Measurements from ENCODE around the gene UBE2QL1. TPM values are rescaled to one million over a fixed set of nuclear protein-coding genes. Genes with fewer than 3 reads are reported as not detected.

The UBE2QL1 gene
- total RNA-seq, 1 donor from 2014 or later, result 2.7 TPM

- no peak for DNase-seq (ENCODE audit: low read depth, low spot score)
- Mint-ChIP-seq H3K36me3 (ENCODE audit: low read depth) (no peaks in the 10 kb centered on the region), H3K4me1 (no peaks in the 10 kb centered on the region), H3K27me3 (ENCODE audit: low read depth) (peaks cover 73% of the 10 kb centered on the region), H3K4me3 (no peak overlapping the region), H3K9me3 (peaks cover 4% of the 10 kb centered on the region), H3K27ac (ENCODE audit: unreplicated experiment) (no peak overlapping the region)
- no peak for TF ChIP-seq CTCF (conservative IDR thresholded peaks at IDR 0.05)
Measured at GRCh38 chr5:6436715-6437331, 11.8 kb upstream of the UBE2QL1 start.

- Mint-ChIP-seq H3K27me3 (ENCODE audit: low read depth) (peaks cover 72% of the 10 kb centered on the region), H3K36me3 (ENCODE audit: low read depth) (no peaks in the 10 kb centered on the region), H3K4me3 (no peak overlapping the region), H3K9me3 (peaks cover 5% of the 10 kb centered on the region), H3K4me1 (no peaks in the 10 kb centered on the region), H3K27ac (ENCODE audit: unreplicated experiment) (no peak overlapping the region)
- no peak for TF ChIP-seq CTCF (conservative IDR thresholded peaks at IDR 0.05)
- no peak for DNase-seq (ENCODE audit: low read depth, low spot score)
Measured at GRCh38 chr5:6439588-6440550, 8.8 kb upstream of the UBE2QL1 start.

- Mint-ChIP-seq H3K4me1 (no peaks in the 10 kb centered on the region), H3K4me3 (no peak overlapping the region), H3K36me3 (ENCODE audit: low read depth) (no peaks in the 10 kb centered on the region), H3K9me3 (peaks cover 5% of the 10 kb centered on the region), H3K27ac (ENCODE audit: unreplicated experiment) (no peak overlapping the region), H3K27me3 (ENCODE audit: low read depth) (peaks cover 61% of the 10 kb centered on the region)
- no peak for TF ChIP-seq CTCF (conservative IDR thresholded peaks at IDR 0.05)
- DNase-seq (ENCODE audit: low read depth, low spot score), result no peak
Measured at GRCh38 chr5:6442333-6442732, 6.3 kb upstream of the UBE2QL1 start.

- H3K4me1 Mint-ChIP-seq, result no peaks in the 10 kb centered on the region
- H3K27ac Mint-ChIP-seq (ENCODE audit: unreplicated experiment), result no peak overlapping the region
- peaks cover 5% of the 10 kb centered on the region for H3K9me3 Mint-ChIP-seq
- H3K4me3 Mint-ChIP-seq, result no peak overlapping the region
- no peak for DNase-seq (ENCODE audit: low read depth, low spot score)
- peaks cover 55% of the 10 kb centered on the region for H3K27me3 Mint-ChIP-seq (ENCODE audit: low read depth)
- TF ChIP-seq CTCF (conservative IDR thresholded peaks at IDR 0.05), result no peak
- no peaks in the 10 kb centered on the region for H3K36me3 Mint-ChIP-seq (ENCODE audit: low read depth)
Measured at GRCh38 chr5:6443326-6443725, 5.3 kb upstream of the UBE2QL1 start.

- Mint-ChIP-seq H3K27ac (ENCODE audit: unreplicated experiment) (no peak overlapping the region), H3K36me3 (ENCODE audit: low read depth) (no peaks in the 10 kb centered on the region), H3K4me3 (no peak overlapping the region), H3K27me3 (ENCODE audit: low read depth) (peaks cover 64% of the 10 kb centered on the region), H3K4me1 (peaks cover 11% of the 10 kb centered on the region), H3K9me3 (peaks cover 4% of the 10 kb centered on the region)
- no peak for TF ChIP-seq CTCF (conservative IDR thresholded peaks at IDR 0.05)
- no peak for DNase-seq (ENCODE audit: low read depth, low spot score)
Measured at GRCh38 chr5:6446042-6446441, 2.6 kb upstream of the UBE2QL1 start.
